ENCODE results near the gene APLF.

Gene APLF

GRCh38 chr2:68574202-68574791 is 106.9 kb downstream of the APLF start:
- TF ChIP-seq CTCF (IDR thresholded peaks at IDR 0.05; ENCODE audit: insufficient read depth, low read length, poor library complexity, severe bottlenecking) = no peak
- Histone ChIP-seq H3K4me3 (replicated peaks; ENCODE audit: low read depth, low read length) (no peak overlapping the region), H3K36me3 (ENCODE audit: control insufficient read depth, insufficient read depth, low read length) (no peaks in the 10 kb centered on the region), H3K27me3 (replicated peaks; ENCODE audit: control insufficient read depth, insufficient read depth, low read length) (no peaks in the 10 kb centered on the region)
- DNase-seq (ENCODE audit: extremely low read depth, insufficient read length) = no peak

- Histone ChIP-seq H3K27me3 (replicated peaks; ENCODE audit: control insufficient read depth, insufficient read depth, low read length) (no peaks in the 10 kb centered on the region), H3K4me3 (replicated peaks; ENCODE audit: low read depth, low read length) (no peak overlapping the region), H3K36me3 (ENCODE audit: control insufficient read depth, insufficient read depth, low read length) (no peaks in the 10 kb centered on the region)
- no peak for TF ChIP-seq CTCF (IDR thresholded peaks at IDR 0.05; ENCODE audit: insufficient read depth, low read length, poor library complexity, severe bottlenecking)
- no peak for DNase-seq (ENCODE audit: extremely low read depth, insufficient read length)
Measured at GRCh38 chr2:68577183-68577582, 109.8 kb downstream of the APLF start.

GRCh38 chr2:68579689-68580088 is 112.3 kb downstream of the APLF start:
- no peak overlapping the region for H3K4me3 ChIP-seq (replicated peaks; ENCODE audit: low read depth, low read length)
- no peaks in the 10 kb centered on the region for H3K27me3 ChIP-seq (replicated peaks; ENCODE audit: control insufficient read depth, insufficient read depth, low read length)
- DNase-seq (ENCODE audit: extremely low read depth, insufficient read length) = no peak
- TF ChIP-seq CTCF (IDR thresholded peaks at IDR 0.05; ENCODE audit: insufficient read depth, low read length, poor library complexity, severe bottlenecking) = no peak
- H3K36me3 ChIP-seq (ENCODE audit: control insufficient read depth, insufficient read depth, low read length) = no peaks in the 10 kb centered on the region

- Histone ChIP-seq H3K4me3 (replicated peaks; ENCODE audit: low read depth, low read length) (no peak overlapping the region), H3K36me3 (ENCODE audit: control insufficient read depth, insufficient read depth, low read length) (no peaks in the 10 kb centered on the region; the same call in 1 of the 2 replicates), H3K27me3 (replicated peaks; ENCODE audit: control insufficient read depth, insufficient read depth, low read length) (no peaks in the 10 kb centered on the region)
- no peak for TF ChIP-seq CTCF (IDR thresholded peaks at IDR 0.05; ENCODE audit: insufficient read depth, low read length, poor library complexity, severe bottlenecking)
- DNase-seq (ENCODE audit: extremely low read depth, insufficient read length) = no peak
Measured at GRCh38 chr2:68588589-68588988, 121.2 kb downstream of the APLF start.

- Histone ChIP-seq H3K4me3 (replicated peaks; ENCODE audit: low read depth, low read length) (no peak overlapping the region), H3K27me3 (replicated peaks; ENCODE audit: control insufficient read depth, insufficient read depth, low read length) (no peaks in the 10 kb centered on the region), H3K36me3 (ENCODE audit: control insufficient read depth, insufficient read depth, low read length) (no peaks in the 10 kb centered on the region; the same call in 1 of the 2 replicates)
- TF ChIP-seq CTCF (IDR thresholded peaks at IDR 0.05; ENCODE audit: insufficient read depth, low read length, poor library complexity, severe bottlenecking) = no peak
- DNase-seq (ENCODE audit: extremely low read depth, insufficient read length) = no peak
Measured at GRCh38 chr2:68589963-68590362, 122.6 kb downstream of the APLF start.

GRCh38 chr2:68590702-68591101 is 123.3 kb downstream of the APLF start:
- DNase-seq (ENCODE audit: extremely low read depth, insufficient read length) = no peak
- H3K36me3 ChIP-seq (ENCODE audit: control insufficient read depth, insufficient read depth, low read length) = no peaks in the 10 kb centered on the region; the same call in 1 of the 2 replicates
- H3K4me3 ChIP-seq (replicated peaks; ENCODE audit: low read depth, low read length) = no peak overlapping the region
- H3K27me3 ChIP-seq (replicated peaks; ENCODE audit: control insufficient read depth, insufficient read depth, low read length) = no peaks in the 10 kb centered on the region
- no peak for TF ChIP-seq CTCF (IDR thresholded peaks at IDR 0.05; ENCODE audit: insufficient read depth, low read length, poor library complexity, severe bottlenecking)

Measured in GM06990 (cell line).